Hematopoietic multipotent progenitor cell treated with erythropoietin and hydrocortisone succinate and interleukin-3 and kit ligand, for 8 days (in vitro differentiated cells): ENCODE measurements around the gene ETV6.
"Not testable (repeated sequence)": the region's sequence is repeated elsewhere in the genome, so short reads cannot be mapped to it uniquely, and the experiment has no call there.

Experiments used
- DNase-seq: peaks from one replicate; pipeline ENCODE4 v3.0.0-alpha.2; 2015

Gene ETV6

DNA sequence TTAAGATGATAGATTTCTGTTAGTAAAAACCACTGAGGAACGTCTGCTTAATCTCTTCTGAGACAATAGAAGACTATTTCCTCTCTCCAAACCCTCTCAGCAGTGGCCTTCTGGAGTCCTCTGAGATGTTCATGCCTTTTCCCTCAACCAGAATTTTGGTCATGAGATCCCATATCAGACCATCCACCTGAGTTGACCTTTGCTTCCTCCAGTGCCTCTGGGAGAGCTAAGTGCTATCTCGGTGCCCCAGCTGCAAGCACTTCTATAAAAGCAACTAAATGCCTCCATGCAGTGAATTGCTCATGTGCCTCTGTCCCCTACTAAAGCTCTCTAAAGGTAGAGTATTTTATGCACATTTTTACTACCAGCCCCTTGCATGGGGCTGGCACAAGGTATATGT, 248.4 kb downstream of the ETV6 start:
- DNase-seq = peak; percentile 48

- no peak for DNase-seq
These were observed 252.4 kb downstream of the ETV6 start for GRCh38 chr12:11901701-11902524.

DNA sequence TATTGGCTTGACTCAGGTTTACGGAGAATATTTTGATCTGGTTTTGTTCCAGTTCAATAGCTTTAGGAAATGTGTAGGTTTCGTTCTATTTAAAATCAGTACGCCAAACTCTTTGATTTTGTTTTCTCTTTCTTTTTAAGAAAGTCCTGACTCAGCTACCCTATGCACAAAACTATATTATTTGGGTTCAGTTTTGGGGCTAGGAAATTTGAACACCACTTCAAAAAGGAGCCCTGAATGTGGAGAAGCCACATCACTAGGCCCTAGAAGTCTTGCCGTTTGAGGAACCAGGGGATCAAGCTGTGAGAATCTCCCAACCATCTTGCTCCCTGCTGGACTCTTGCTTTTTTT, 253.0 kb downstream of the ETV6 start:
- DNase-seq = no peak

- DNase-seq = no peak
These were observed 254.7 kb downstream of the ETV6 start for GRCh38 chr12:11904124-11904523.

DNA sequence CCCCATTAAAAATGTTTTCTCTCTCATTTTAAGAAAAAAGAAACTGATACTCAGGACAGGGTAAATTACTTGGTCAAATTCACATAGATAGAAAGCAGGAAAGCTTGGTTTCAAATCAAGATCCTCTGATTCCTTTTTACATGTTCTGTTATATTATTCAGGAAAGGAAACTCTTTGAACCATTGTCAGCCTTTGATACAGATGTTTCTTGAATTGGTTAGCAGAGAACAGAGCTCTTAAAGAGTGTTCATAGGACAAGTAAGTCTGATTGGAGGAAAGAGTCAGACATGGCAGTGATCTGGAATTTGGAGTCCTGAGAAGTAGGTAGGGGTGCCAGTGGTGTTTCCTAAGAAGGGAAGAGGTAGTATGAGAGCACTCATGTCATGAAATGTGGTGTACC, 256.1 kb downstream of the ETV6 start:
- DNase-seq = no peak

- no peak for DNase-seq
These were observed 256.9 kb downstream of the ETV6 start for GRCh38 chr12:11906286-11906935.

- no peak for DNase-seq
These were observed 258.2 kb downstream of the ETV6 start for GRCh38 chr12:11907625-11908024.

DNA sequence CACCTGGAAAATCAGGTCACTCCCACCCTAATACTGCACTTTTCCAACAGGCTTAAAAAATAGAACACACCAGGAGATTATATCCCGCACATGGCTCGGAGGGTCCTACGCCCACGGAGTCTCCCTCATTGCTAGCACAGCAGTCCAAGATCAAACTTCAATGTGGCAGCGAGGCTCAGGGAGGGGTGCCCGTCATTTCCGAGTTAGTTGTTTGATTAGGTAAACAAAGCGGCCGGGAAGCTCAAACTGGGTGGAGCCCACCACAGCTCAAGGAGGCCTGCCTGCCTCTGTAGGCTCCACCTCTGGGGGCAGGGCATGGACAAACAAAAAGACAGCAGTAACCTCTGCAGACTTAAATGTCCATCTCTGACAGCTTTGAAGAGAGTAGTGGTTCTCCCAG, 259.9 kb downstream of the ETV6 start:
- DNase-seq = not testable (repeated sequence)

GRCh38 chr12:11916113-11916512, 266.6 kb downstream of the ETV6 start:
- no peak for DNase-seq

DNA sequence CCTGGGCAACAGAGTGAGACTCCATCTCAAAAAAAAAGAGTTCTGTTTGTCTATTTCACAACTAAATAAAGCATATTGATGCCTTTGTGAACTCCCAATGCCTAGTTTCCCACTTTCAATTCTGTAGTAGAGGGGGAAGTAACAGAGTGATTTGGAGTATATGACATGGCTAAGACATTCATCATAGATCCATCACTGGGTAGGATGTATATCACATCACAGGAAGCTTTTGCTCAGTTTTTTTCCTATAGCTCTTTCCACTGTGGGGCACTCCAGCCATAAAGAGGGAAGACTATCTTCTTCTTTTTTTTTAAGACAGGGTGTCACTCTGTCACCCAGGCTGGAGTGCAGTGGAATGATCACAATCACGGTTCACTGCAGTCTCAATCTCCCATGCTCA, 267.3 kb downstream of the ETV6 start:
- no peak for DNase-seq

DNA sequence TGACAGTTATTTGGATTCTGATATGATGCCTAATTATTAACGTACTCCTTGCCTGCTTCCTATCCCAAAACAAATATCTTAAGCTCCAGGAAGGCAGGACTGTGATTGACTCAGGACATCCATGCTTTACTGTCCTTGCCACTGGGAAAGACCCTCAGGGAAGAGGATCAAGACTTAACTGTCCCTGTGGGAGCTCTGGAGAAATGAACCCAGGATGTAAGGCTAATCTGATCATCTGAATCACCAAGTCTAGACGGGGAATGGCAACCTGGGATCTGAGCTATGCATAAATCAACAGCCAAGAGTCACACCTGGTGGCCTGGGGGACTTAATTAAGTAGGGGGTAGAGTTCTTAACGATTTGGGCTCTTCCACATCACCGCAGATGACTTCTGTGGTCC, 268.0 kb downstream of the ETV6 start:
- DNase-seq = no peak

DNA sequence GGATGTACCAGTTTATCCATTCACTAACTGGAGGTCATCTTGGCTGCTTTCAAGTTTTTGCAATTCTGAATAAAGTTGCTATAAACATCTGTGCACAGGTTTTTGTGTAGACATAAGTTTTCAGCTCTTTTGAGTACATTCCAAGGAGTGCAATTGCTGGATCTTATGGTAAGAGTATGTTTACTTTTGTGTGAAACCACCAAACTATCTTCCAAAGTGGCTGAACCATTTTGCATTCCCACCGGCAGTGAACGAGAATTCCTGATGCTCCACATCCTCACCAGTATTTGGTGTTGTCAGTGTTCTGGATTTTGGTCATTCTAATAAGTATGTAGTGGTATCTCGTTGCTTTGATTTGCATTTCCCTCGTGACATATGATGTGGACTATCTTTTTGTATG, 270.8 kb downstream of the ETV6 start:
- no peak for DNase-seq

DNA sequence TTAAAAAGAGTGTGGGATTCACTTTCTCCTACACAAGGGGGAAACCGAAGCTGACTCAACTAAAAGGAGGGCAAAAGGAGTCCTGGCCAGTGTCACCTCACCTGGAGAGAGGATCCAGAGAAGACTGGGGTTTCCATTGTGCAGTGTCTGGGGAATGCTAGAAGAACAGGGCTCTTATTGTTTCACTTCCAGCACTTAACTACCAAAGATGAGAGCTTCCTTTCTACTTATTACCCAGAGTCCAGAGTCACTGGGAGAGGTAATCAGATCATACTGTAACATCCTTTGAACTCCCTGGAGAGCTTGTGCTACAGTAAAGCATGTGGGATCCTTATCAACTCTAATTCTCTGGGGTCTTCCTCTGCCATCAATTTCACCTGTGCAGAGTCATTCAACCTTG, 272.9 kb downstream of the ETV6 start:
- DNase-seq = no peak

DNA sequence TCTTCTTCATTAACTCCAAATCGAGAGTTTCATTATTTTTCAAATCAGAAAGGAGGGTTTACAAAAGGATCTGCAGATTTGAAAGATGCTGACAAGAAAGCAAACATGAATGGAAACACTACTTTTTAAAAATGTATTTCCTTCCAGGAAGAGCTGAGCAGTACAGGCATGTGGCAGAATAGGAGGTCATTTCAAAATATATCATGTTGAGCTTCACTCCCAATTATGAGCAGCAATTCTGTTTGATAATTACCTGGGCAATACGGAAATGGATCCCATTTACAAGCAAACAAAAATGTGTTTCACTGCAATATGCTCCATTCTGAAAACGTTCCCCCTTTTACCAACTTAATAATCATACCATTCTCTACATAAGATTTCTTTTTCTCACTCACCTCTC, 273.6 kb downstream of the ETV6 start:
- no peak for DNase-seq

- peak; percentile 20 for DNase-seq
These were observed 277.9 kb downstream of the ETV6 start for GRCh38 chr12:11927286-11927935.

DNA sequence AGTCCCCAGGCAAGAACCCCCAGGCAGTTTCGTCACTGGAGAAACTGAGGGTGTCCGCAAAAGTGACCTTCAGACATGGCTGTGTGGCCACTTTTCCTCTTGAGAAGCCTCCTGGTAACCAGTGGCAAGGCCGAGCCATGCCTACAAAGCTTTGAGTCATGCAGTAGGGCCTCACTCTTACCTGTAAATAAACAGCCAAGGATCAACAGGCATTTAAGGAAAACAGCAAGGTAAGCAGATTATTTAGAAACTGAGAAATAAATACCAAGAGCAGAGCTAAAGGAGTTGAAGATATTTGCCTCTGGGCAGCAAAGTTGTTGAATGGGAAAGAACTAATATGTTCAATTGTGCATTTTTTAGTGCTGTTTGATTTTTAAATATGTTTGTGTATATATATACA, 280.2 kb downstream of the ETV6 start:
- no peak for DNase-seq

GRCh38 chr12:11939223-11939622, 289.7 kb downstream of the ETV6 start:
- DNase-seq = no peak

GRCh38 chr12:11941606-11942337, 292.3 kb downstream of the ETV6 start:
- DNase-seq = no peak

GRCh38 chr12:11943919-11944700, 294.6 kb downstream of the ETV6 start:
- no peak for DNase-seq
